GM12878 (cell line): ENCODE results near the gene CYTL1. TPM values are rescaled to one million over a fixed set of nuclear protein-coding genes. Genes with fewer than 3 reads are reported as not detected.
"Not testable (repeated sequence)": the region's sequence is repeated elsewhere in the genome, so short reads cannot be mapped to it uniquely, and the experiment has no call there.

Source experiments
- ATAC-seq: fragments of 200-7000 bp; cut with Tn5 transposase; 3 replicates; pipeline ENCODE4 v1.9.1; 2020; ENCODE audit warnings: mild to moderate bottlenecking, moderate library complexity
- BruUV-seq: library from RNA; stranded (reverse); fragments of 400-500 nt; replicated peaks from 2 replicates; lab custom pipeline; 2021; lab: Mats Ljungman, UMichigan
- CTCF ChIA-PET: fragments of 300-600 bp; sonication (Branson Sonifier 250); formaldehyde crosslinking; extraction: SDS; loops from one replicate; lab custom pipeline; 2021; ENCODE audit warnings: inconsistent platforms; lab: Yijun Ruan, JAX
- POLR2A ChIA-PET: fragments of 350-600 bp; formaldehyde crosslinking; extraction: SDS; loops from one replicate; lab custom pipeline; 2021; ENCODE audit warnings: inconsistent platforms; lab: Charles Lee
- RAD21 ChIA-PET: fragments of 300-600 bp; sonication (Branson Sonifier 250); formaldehyde crosslinking; loops from one replicate; lab custom pipeline; 2023; ENCODE audit warnings: antibody characterized with exemption; ENCODE audit not compliant: unreplicated experiment; lab: Charles Lee
- SMC1A ChIA-PET: fragments of 300-600 bp; sonication (Branson Sonifier 250); formaldehyde crosslinking; loops from one replicate; lab custom pipeline; 2023; ENCODE audit not compliant: unreplicated experiment, uncharacterized antibody; lab: Charles Lee
- DNase-seq: peaks from one replicate; pipeline ENCODE4 v3.0.0-alpha.2; 2011; ENCODE audit warnings: low read depth, low spot score
- FAIRE-seq: peaks from 3 replicates; lab custom pipeline; 2011; peaks lifted over from hg19 to GRCh38; lab: Jason Lieb, UNC
- H2AFZ ChIP-seq: 2 replicates; pipeline ENCODE4 v1.6.0; 2011; ENCODE audit warnings: low read depth, low read length, control low read depth; ENCODE audit not compliant: control insufficient read depth
- H3K27ac ChIP-seq: 2 replicates; pipeline ENCODE4 v1.5.1; 2011; ENCODE audit warnings: control low read depth; ENCODE audit not compliant: control insufficient read depth, insufficient read depth
- H3K27me3 ChIP-seq, 2 experiments: replicated peaks in 1 of 2; 2 replicates each; pipeline versions ENCODE4 v1.6.0 to v1.6.1; 2011; ENCODE audit warnings: low read length in 1 of 2; ENCODE audit not compliant: control insufficient read depth in 2 of 2, insufficient read depth in 2 of 2
- H3K36me3 ChIP-seq, 2 experiments: 2 replicates each; pipeline ENCODE4 v1.5.1; 2011; ENCODE audit warnings: low read length in 1 of 2; ENCODE audit not compliant: control insufficient read depth in 2 of 2, insufficient read depth in 2 of 2
- H3K4me1 ChIP-seq: 2 replicates; pipeline ENCODE4 v1.6.1; 2011; ENCODE audit warnings: mild to moderate bottlenecking, low read length, moderate library complexity, mixed read lengths; ENCODE audit not compliant: control insufficient read depth, insufficient read depth
- H3K4me2 ChIP-seq: 2 replicates; pipeline ENCODE4 v1.6.0; 2011; ENCODE audit warnings: control low read depth; ENCODE audit not compliant: control insufficient read depth, insufficient read depth
- H3K4me3 ChIP-seq: fragments of 200-600 bp; sonication (generic); 2 replicates; pipeline ENCODE4 v1.5.1; 2016
- H3K79me2 ChIP-seq: 2 replicates; pipeline ENCODE4 v1.6.0; 2011; ENCODE audit warnings: low read length; ENCODE audit not compliant: control insufficient read depth, insufficient read depth
- H3K9ac ChIP-seq: 2 replicates; pipeline ENCODE4 v1.8.0; 2011; ENCODE audit warnings: low read length, control low read depth, mixed read lengths; ENCODE audit not compliant: control insufficient read depth, insufficient read depth
- H3K9me3 ChIP-seq: replicated peaks from 3 replicates; pipeline ENCODE4 v1.5.1; 2011; ENCODE audit warnings: mild to moderate bottlenecking, low read length; ENCODE audit not compliant: control insufficient read depth, insufficient read depth
- H4K20me1 ChIP-seq: 2 replicates; pipeline ENCODE4 v1.6.0; 2011; ENCODE audit not compliant: control insufficient read depth, insufficient read depth
- E4F1 ChIP-seq: fragments of 450-650 bp; IDR thresholded peaks from 2 replicates; pipeline ENCODE4 v1.6.1; 2018; ENCODE audit warnings: borderline replicate concordance, mild to moderate bottlenecking; ENCODE audit not compliant: partially characterized antibody
- EP300 ChIP-seq, 2 experiments: fragments of 150-350 bp in 1 of 2; IDR thresholded peaks; 2 replicates each; pipeline ENCODE4 v1.6.1; 2011 to 2012; ENCODE audit warnings: low read depth in 2 of 2, low read length in 2 of 2, borderline replicate concordance in 1 of 2, improper control_type of control experiment in 1 of 2, inconsistent platforms in 1 of 2; ENCODE audit not compliant: control insufficient read depth in 1 of 2
- HDGF ChIP-seq: fragments of 450-650 bp; IDR thresholded peaks from 2 replicates; pipeline ENCODE4 v1.6.1; 2016; ENCODE audit warnings: antibody characterized with exemption
- MTA3 ChIP-seq: IDR thresholded peaks from 2 replicates; pipeline ENCODE4 v1.6.1; 2012; ENCODE audit warnings: low read length, inconsistent platforms, borderline replicate concordance
- SIN3A ChIP-seq: IDR thresholded peaks from 2 replicates; pipeline ENCODE4 v1.6.1; 2012; ENCODE audit warnings: low read depth, low read length, improper control_type of control experiment
- WGBS: methylation state at CpG from one replicate; pipeline ENCODE4 v1.1.6; 2016; ENCODE audit warnings: low lambda C conversion rate; ENCODE audit not compliant: insufficient replicate concordance, insufficient coverage; ENCODE audit errors: missing lambda C conversion rate; 5-methylcytosine and 5-hydroxymethylcytosine counted together
- in situ Hi-C: fragments of 300-500 bp; cut with MboI; formaldehyde crosslinking; loops from 9 replicates; pipeline ENCODE4 v1.14.3; 2018; ENCODE audit warnings: mixed read lengths
- intact Hi-C: fragments of 100-400 bp; cut with micrococcal nuclease; formaldehyde crosslinking; loops from one replicate; pipeline ENCODE4 v1.14.2; 2022; ENCODE audit not compliant: unreplicated experiment
- polyA plus RNA-seq, 11 experiments: library from polyadenylated mRNA; depleted of rRNA in 4 of 11; unstranded in 6 of 11; stranded (reverse) in 5 of 11; fragments of >200 nt; fragmentation: Nextera tagmentation in 4 of 11; fragmentation: Illumina TruSeq in 1 of 11; extraction: Ambion mirVana in 4 of 11; extraction: Trizol in 1 of 11; gene quantifications; 1 replicate in 1 of 11; 2 replicates in 10 of 11; pipeline versions ENCODE4 v1.2.1 to v1.2.3, GENCODE V29; 2011 to 2016; ENCODE audit warnings: inconsistent platforms in 2 of 11, missing spikeins in 2 of 11, low read depth in 1 of 11
- total RNA-seq, 4 experiments: library from RNA; depleted of rRNA in 3 of 4; stranded (reverse); fragments of >200 nt in 3 of 4; fragmentation: Illumina TruSeq in 1 of 4; extraction: Trizol in 1 of 4; gene quantifications; 2 replicates each; pipeline versions ENCODE4 v1.2.1 to v1.2.3, GENCODE V29; 2013 to 2021
- TF ChIP-seq, protein P1 (sequence below): IDR thresholded peaks from 2 replicates; pipeline ENCODE4 v1.6.1; 2011; ENCODE audit warnings: low read depth, mild to moderate bottlenecking, low read length, moderate library complexity, borderline replicate concordance; ENCODE audit errors: extremely low read depth
- TF ChIP-seq, protein P2 (sequence below): IDR thresholded peaks from 2 replicates; pipeline ENCODE4 v1.6.1; 2012; ENCODE audit warnings: low read depth, low read length, improper control_type of control experiment

The CYTL1 gene
- total and polyA plus RNA-seq, 10 of the 15 experiments (the other 5 are each of a cell fraction or from before 2014, with no cell fraction given): not detected

DNA sequence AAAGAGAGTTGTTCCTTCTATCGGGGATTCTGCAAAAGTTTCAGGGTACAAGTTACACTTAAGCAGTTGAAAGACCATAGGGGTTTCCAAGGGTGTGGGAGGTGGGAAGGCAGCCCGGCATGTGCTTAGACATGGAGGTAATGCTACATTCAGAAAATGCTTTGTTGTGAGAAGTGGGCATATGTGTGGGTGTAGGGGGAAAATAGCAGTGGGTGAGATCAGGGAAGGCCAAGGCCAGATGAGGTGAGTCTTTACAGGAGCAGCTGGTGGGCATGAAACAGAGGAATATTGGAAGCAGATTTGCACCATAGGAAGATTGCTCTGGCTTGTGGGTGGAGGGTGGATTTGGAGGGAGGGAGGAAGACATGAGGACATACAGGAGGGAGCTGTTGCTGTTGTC, 8.3 kb downstream of the CYTL1 start:
- no peaks in the 10 kb centered on the region for H4K20me1 ChIP-seq
- H3K79me2 ChIP-seq: no peaks in the 10 kb centered on the region
- intact Hi-C loops (no loop called here), in situ Hi-C loops (no loop called here)
- H3K9me3 ChIP-seq: no peaks in the 10 kb centered on the region
- SMC1A ChIA-PET: no interaction called here
- no peaks in the 10 kb centered on the region for H3K36me3 ChIP-seq
- ATAC-seq: no peak
- no TSS peak for BruUV-seq
- CTCF ChIA-PET: no interaction called here
- no peak for TF ChIP-seq MTA3
- TF ChIP-seq, protein P1, sequence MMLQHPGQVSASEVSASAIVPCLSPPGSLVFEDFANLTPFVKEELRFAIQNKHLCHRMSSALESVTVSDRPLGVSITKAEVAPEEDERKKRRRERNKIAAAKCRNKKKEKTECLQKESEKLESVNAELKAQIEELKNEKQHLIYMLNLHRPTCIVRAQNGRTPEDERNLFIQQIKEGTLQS: no peak
- no peak overlapping the region for H3K4me3 ChIP-seq
- H3K4me2 ChIP-seq: no peak overlapping the region
- 75% methylated on average over 2 of the region's 2 CpGs for WGBS
- no peak overlapping the region for H2AFZ ChIP-seq
- no peak for DNase-seq
- H3K4me1 ChIP-seq: no peaks in the 10 kb centered on the region
- no peak overlapping the region for H3K9ac ChIP-seq
- RAD21 ChIA-PET: no interaction called here
- FAIRE-seq: no peak
- POLR2A ChIA-PET: no interaction called here
- H3K27ac ChIP-seq: no peak overlapping the region
- no peaks in the 10 kb centered on the region; a peak in 1 of 4 replicates for H3K27me3 ChIP-seq

DNA sequence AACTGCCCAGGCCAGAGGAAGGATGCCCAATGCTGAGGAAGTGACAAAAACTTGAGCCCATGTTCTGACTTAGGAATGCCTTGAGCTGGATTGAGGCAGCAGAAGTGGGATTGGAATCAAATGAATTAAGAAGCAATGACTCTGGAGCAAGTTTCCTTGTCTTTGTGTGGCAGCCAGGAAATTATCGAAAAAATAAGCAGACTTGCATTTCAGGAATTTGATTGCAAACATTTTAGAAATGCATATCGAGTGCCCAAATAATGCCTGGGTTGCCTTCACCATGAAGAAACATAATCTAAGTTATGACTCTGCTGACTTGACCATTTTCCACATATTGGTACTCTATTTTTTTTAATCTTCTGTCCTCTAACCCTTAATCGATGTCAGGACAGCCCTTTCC, 9.5 kb downstream of the CYTL1 start:
- H2AFZ ChIP-seq: no peak overlapping the region
- H3K9me3 ChIP-seq: no peaks in the 10 kb centered on the region
- no peak overlapping the region for H3K27ac ChIP-seq
- H4K20me1 ChIP-seq: no peaks in the 10 kb centered on the region
- ATAC-seq (no peak), DNase-seq (no peak), FAIRE-seq (no peak)
- H3K4me3 ChIP-seq: no peak overlapping the region
- 11% methylated on average over 3 of the region's 3 CpGs for WGBS
- no peaks in the 10 kb centered on the region for H3K4me1 ChIP-seq
- H3K27me3 ChIP-seq: no peaks in the 10 kb centered on the region; a peak in 1 of 4 replicates
- no TSS peak for BruUV-seq
- RAD21 ChIA-PET: no interaction called here
- no peak overlapping the region for H3K9ac ChIP-seq
- CTCF ChIA-PET: no interaction called here
- TF ChIP-seq, protein P2, sequence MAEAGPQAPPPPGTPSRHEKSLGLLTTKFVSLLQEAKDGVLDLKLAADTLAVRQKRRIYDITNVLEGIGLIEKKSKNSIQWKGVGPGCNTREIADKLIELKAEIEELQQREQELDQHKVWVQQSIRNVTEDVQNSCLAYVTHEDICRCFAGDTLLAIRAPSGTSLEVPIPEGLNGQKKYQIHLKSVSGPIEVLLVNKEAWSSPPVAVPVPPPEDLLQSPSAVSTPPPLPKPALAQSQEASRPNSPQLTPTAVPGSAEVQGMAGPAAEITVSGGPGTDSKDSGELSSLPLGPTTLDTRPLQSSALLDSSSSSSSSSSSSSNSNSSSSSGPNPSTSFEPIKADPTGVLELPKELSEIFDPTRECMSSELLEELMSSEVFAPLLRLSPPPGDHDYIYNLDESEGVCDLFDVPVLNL: no peak
- TF ChIP-seq HDGF: no peak
- no peak for TF ChIP-seq EP300 (IDR thresholded peaks at IDR 0.05; ENCODE audit: borderline replicate concordance in 1 of 2, control insufficient read depth in 1 of 2, low read depth in 2 of 2, low read length in 2 of 2)
- TF ChIP-seq E4F1: no peak
- TF ChIP-seq SIN3A: no peak
- SMC1A ChIA-PET: no interaction called here
- no peaks in the 10 kb centered on the region for H3K36me3 ChIP-seq
- H3K79me2 ChIP-seq: no peaks in the 10 kb centered on the region
- POLR2A ChIA-PET: no interaction called here
- in situ Hi-C loops (no loop called here), intact Hi-C loops (no loop called here)
- H3K4me2 ChIP-seq: no peak overlapping the region

DNA sequence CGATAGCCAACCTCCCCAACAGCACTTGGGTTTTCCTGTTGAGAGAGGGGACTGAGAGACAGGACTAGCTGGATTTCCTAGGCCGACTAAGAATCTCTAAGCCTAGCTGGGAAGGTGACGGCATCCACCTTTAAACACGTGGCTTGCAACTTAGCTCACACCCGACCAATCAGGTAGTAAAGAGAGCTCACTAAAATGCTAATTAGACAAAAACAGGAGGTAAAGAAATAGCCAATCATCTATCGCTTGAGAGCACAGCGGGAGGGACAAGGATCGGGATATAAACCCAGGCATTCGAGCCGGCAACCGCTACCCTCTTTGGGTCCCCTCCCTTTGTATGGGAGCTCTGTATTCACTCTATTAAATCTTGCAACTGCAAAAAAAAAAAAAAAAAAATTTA, 12.3 kb downstream of the CYTL1 start:
- DNase-seq, H3K4me3 ChIP-seq, H3K36me3 ChIP-seq, H3K4me2 ChIP-seq, H3K79me2 ChIP-seq, ATAC-seq, SMC1A ChIA-PET, H3K4me1 ChIP-seq, RAD21 ChIA-PET, CTCF ChIA-PET, H3K27me3 ChIP-seq, POLR2A ChIA-PET, in situ Hi-C loops, H2AFZ ChIP-seq, H3K27ac ChIP-seq, BruUV-seq, intact Hi-C loops, H4K20me1 ChIP-seq, H3K9ac ChIP-seq, H3K9me3 ChIP-seq, FAIRE-seq: not testable (repeated sequence)
- 53% methylated on average over 11 of the region's 11 CpGs for WGBS
